Measurements from ENCODE around the gene RWDD1.

The RWDD1 gene

DNA sequence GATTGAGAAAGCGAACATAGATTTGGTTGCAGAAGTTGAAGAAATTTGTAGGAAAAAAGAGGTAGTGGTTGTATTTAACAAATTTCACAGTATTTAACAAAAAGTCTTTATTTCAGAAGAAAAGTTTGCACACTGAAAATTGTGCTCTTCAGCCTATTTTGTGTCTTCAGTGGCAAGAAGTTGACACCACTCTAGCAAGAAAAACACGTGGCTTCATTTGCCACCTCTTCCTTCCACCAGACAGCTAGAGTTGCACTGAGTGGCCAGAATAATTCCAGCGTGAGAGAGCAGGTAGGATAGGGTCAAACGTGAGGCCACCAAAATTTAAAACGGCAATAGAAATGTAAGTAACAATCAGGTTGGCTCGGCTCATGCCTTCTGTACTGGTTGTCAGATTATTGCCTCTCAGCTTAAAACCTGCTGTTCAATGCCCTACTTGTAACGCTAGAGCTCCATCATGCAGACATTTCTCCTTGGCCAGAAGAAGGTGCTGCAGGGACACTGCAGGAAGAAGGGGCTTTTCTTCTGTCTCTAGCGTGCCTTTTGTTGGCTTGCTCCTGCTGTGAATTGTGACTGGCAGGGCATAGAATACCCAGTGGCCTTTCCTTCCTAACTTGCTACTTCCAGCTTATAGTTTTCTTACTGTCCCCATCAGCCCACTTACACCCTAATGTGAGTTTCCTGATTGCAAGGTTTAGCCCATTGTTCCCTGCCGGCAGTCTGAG is 37.9 kb upstream of the RWDD1 start:
- no peak for TF ChIP-seq POLR2AphosphoS5 (IDR thresholded peaks at IDR 0.05; ENCODE audit: low read depth, low read length)
- no peak for TF ChIP-seq TAF1 (IDR thresholded peaks at IDR 0.05; ENCODE audit: borderline replicate concordance, insufficient read depth, low read length)
- no peak for TF ChIP-seq SIN3A (IDR thresholded peaks at IDR 0.05; ENCODE audit: borderline replicate concordance, insufficient read depth, low read length)
- TF ChIP-seq, protein P1, sequence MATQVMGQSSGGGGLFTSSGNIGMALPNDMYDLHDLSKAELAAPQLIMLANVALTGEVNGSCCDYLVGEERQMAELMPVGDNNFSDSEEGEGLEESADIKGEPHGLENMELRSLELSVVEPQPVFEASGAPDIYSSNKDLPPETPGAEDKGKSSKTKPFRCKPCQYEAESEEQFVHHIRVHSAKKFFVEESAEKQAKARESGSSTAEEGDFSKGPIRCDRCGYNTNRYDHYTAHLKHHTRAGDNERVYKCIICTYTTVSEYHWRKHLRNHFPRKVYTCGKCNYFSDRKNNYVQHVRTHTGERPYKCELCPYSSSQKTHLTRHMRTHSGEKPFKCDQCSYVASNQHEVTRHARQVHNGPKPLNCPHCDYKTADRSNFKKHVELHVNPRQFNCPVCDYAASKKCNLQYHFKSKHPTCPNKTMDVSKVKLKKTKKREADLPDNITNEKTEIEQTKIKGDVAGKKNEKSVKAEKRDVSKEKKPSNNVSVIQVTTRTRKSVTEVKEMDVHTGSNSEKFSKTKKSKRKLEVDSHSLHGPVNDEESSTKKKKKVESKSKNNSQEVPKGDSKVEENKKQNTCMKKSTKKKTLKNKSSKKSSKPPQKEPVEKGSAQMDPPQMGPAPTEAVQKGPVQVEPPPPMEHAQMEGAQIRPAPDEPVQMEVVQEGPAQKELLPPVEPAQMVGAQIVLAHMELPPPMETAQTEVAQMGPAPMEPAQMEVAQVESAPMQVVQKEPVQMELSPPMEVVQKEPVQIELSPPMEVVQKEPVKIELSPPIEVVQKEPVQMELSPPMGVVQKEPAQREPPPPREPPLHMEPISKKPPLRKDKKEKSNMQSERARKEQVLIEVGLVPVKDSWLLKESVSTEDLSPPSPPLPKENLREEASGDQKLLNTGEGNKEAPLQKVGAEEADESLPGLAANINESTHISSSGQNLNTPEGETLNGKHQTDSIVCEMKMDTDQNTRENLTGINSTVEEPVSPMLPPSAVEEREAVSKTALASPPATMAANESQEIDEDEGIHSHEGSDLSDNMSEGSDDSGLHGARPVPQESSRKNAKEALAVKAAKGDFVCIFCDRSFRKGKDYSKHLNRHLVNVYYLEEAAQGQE (IDR thresholded peaks at IDR 0.05; ENCODE audit: insufficient read depth in 1 of 2, low read depth in 2 of 2, low read length in 2 of 2), result no peak
- TF ChIP-seq FOXP2 (optimal IDR thresholded peaks at IDR 0.05; ENCODE audit: borderline replicate concordance, extremely low read depth, extremely low read length, insufficient read depth), result no peak

DNA sequence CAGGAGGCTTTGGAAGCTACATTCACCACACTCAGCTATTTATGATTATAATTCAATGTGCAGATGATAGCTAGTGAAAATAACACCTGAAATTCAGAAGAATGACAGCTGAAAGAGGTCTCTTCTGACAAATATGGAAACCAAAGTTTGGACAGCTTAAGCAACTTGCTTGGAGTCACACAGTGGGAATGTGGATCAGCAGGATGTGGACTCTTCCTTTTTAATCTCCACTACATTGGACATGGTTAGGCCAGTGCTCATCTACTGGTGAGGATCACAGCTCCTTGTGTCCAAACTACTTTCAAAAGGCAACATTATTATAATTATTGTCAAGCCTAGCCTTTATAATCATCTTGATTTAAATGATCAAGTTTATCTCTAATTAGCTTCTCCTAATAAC is 36.2 kb upstream of the RWDD1 start:
- TF ChIP-seq POLR2AphosphoS5 (IDR thresholded peaks at IDR 0.05; ENCODE audit: low read depth, low read length) (no peak), SIN3A (IDR thresholded peaks at IDR 0.05; ENCODE audit: borderline replicate concordance, insufficient read depth, low read length) (no peak), TAF1 (IDR thresholded peaks at IDR 0.05; ENCODE audit: borderline replicate concordance, insufficient read depth, low read length) (no peak), FOXP2 (optimal IDR thresholded peaks at IDR 0.05; ENCODE audit: borderline replicate concordance, extremely low read depth, extremely low read length, insufficient read depth) (no peak)
- TF ChIP-seq, protein P1 (IDR thresholded peaks at IDR 0.05; ENCODE audit: insufficient read depth in 1 of 2, low read depth in 2 of 2, low read length in 2 of 2), result no peak

DNA sequence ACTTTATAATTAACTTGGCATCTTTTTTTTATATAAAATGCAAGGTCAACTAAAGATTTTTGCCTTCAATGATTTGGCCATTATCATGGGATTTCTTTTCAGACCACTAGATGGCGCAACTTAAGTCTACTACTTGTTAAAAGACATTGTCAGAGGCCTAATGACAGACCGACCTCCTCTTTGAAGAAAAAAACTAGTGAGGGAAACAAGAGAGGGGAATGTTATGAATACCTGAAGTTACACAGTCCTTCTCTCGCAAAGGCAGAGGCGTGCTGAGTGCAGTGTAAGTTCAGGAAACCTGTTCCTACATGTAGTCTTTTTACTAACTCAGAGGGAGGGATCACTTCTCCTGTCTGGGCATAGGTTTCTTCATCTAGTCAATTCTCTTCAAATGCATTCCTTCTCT is 35.1 kb upstream of the RWDD1 start:
- no peak for TF ChIP-seq SIN3A (IDR thresholded peaks at IDR 0.05; ENCODE audit: borderline replicate concordance, insufficient read depth, low read length)
- no peak for TF ChIP-seq TAF1 (IDR thresholded peaks at IDR 0.05; ENCODE audit: borderline replicate concordance, insufficient read depth, low read length)
- TF ChIP-seq FOXP2 (optimal IDR thresholded peaks at IDR 0.05; ENCODE audit: borderline replicate concordance, extremely low read depth, extremely low read length, insufficient read depth), result no peak
- TF ChIP-seq, protein P1 (IDR thresholded peaks at IDR 0.05; ENCODE audit: insufficient read depth in 1 of 2, low read depth in 2 of 2, low read length in 2 of 2), result no peak
- no peak for TF ChIP-seq POLR2AphosphoS5 (IDR thresholded peaks at IDR 0.05; ENCODE audit: low read depth, low read length)

DNA sequence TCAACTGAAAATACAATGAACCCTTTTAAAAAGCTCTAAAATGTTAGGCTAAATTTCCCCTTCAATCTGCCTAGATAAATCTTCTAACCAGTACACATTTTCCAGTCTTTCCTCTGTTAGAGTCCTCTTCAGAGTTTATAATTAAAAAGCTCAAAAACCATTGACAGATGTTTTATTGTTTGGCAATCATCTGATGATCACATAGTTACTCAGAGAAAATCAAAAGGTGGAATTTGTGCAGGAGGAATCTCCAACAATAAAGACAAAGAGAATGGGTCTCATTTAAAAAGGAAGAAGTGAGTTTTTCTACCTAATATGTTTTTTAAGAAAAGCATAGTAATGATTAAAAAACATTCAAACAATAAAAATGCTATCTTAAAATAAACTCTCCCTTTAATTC is 28.9 kb upstream of the RWDD1 start:
- TF ChIP-seq, protein P1 (IDR thresholded peaks at IDR 0.05; ENCODE audit: insufficient read depth in 1 of 2, low read depth in 2 of 2, low read length in 2 of 2), result no peak
- TF ChIP-seq TAF1 (IDR thresholded peaks at IDR 0.05; ENCODE audit: borderline replicate concordance, insufficient read depth, low read length) (no peak), SIN3A (IDR thresholded peaks at IDR 0.05; ENCODE audit: borderline replicate concordance, insufficient read depth, low read length) (no peak), FOXP2 (optimal IDR thresholded peaks at IDR 0.05; ENCODE audit: borderline replicate concordance, extremely low read depth, extremely low read length, insufficient read depth) (no peak), POLR2AphosphoS5 (IDR thresholded peaks at IDR 0.05; ENCODE audit: low read depth, low read length) (no peak)

All from PFSK-1 (cell line).